GM12878 (cell line): Measurements from ENCODE around the gene CTXND1. TPM values are rescaled to one million over a fixed set of nuclear protein-coding genes. Genes with fewer than 3 reads are reported as not detected.

Experiments
- ATAC-seq: fragments of 200-7000 bp; cut with Tn5 transposase; 3 replicates; pipeline ENCODE4 v1.9.1; 2020; ENCODE audit warnings: mild to moderate bottlenecking, moderate library complexity
- BruUV-seq: library from RNA; stranded (reverse); fragments of 400-500 nt; replicated peaks from 2 replicates; lab custom pipeline; 2021; lab: Mats Ljungman, UMichigan
- CTCF ChIA-PET: fragments of 300-600 bp; sonication (Branson Sonifier 250); formaldehyde crosslinking; extraction: SDS; loops from one replicate; lab custom pipeline; 2021; ENCODE audit warnings: inconsistent platforms; lab: Yijun Ruan, JAX
- POLR2A ChIA-PET: fragments of 350-600 bp; formaldehyde crosslinking; extraction: SDS; loops from one replicate; lab custom pipeline; 2021; ENCODE audit warnings: inconsistent platforms; lab: Charles Lee
- RAD21 ChIA-PET: fragments of 300-600 bp; sonication (Branson Sonifier 250); formaldehyde crosslinking; loops from one replicate; lab custom pipeline; 2023; ENCODE audit warnings: antibody characterized with exemption; ENCODE audit not compliant: unreplicated experiment; lab: Charles Lee
- SMC1A ChIA-PET: fragments of 300-600 bp; sonication (Branson Sonifier 250); formaldehyde crosslinking; loops from one replicate; lab custom pipeline; 2023; ENCODE audit not compliant: unreplicated experiment, uncharacterized antibody; lab: Charles Lee
- DNase-seq: peaks from one replicate; pipeline ENCODE4 v3.0.0-alpha.2; 2011; ENCODE audit warnings: low read depth, low spot score
- FAIRE-seq: peaks from 3 replicates; lab custom pipeline; 2011; peaks lifted over from hg19 to GRCh38; lab: Jason Lieb, UNC
- H2AFZ ChIP-seq: 2 replicates; pipeline ENCODE4 v1.6.0; 2011; ENCODE audit warnings: low read depth, low read length, control low read depth; ENCODE audit not compliant: control insufficient read depth
- H3K27ac ChIP-seq: 2 replicates; pipeline ENCODE4 v1.5.1; 2011; ENCODE audit warnings: control low read depth; ENCODE audit not compliant: control insufficient read depth, insufficient read depth
- H3K27me3 ChIP-seq, 2 experiments: replicated peaks in 1 of 2; 2 replicates each; pipeline versions ENCODE4 v1.6.0 to v1.6.1; 2011; ENCODE audit warnings: low read length in 1 of 2; ENCODE audit not compliant: control insufficient read depth in 2 of 2, insufficient read depth in 2 of 2
- H3K36me3 ChIP-seq, 2 experiments: 2 replicates each; pipeline ENCODE4 v1.5.1; 2011; ENCODE audit warnings: low read length in 1 of 2; ENCODE audit not compliant: control insufficient read depth in 2 of 2, insufficient read depth in 2 of 2
- H3K4me1 ChIP-seq: 2 replicates; pipeline ENCODE4 v1.6.1; 2011; ENCODE audit warnings: mild to moderate bottlenecking, low read length, moderate library complexity, mixed read lengths; ENCODE audit not compliant: control insufficient read depth, insufficient read depth
- H3K4me2 ChIP-seq: 2 replicates; pipeline ENCODE4 v1.6.0; 2011; ENCODE audit warnings: control low read depth; ENCODE audit not compliant: control insufficient read depth, insufficient read depth
- H3K4me3 ChIP-seq: fragments of 200-600 bp; sonication (generic); 2 replicates; pipeline ENCODE4 v1.5.1; 2016
- H3K79me2 ChIP-seq: 2 replicates; pipeline ENCODE4 v1.6.0; 2011; ENCODE audit warnings: low read length; ENCODE audit not compliant: control insufficient read depth, insufficient read depth
- H3K9ac ChIP-seq: 2 replicates; pipeline ENCODE4 v1.8.0; 2011; ENCODE audit warnings: low read length, control low read depth, mixed read lengths; ENCODE audit not compliant: control insufficient read depth, insufficient read depth
- H3K9me3 ChIP-seq: replicated peaks from 3 replicates; pipeline ENCODE4 v1.5.1; 2011; ENCODE audit warnings: mild to moderate bottlenecking, low read length; ENCODE audit not compliant: control insufficient read depth, insufficient read depth
- H4K20me1 ChIP-seq: 2 replicates; pipeline ENCODE4 v1.6.0; 2011; ENCODE audit not compliant: control insufficient read depth, insufficient read depth
- BHLHE40 ChIP-seq, 2 experiments: fragments of 450-650 bp in 1 of 2; IDR thresholded peaks; 2 replicates each; pipeline ENCODE4 v1.6.1; 2011 to 2017; ENCODE audit warnings: low read depth in 2 of 2, borderline replicate concordance in 1 of 2, improper control_type of control experiment in 1 of 2, low read length in 1 of 2, mild to moderate bottlenecking in 1 of 2
- BRCA1 ChIP-seq: IDR thresholded peaks from 2 replicates; pipeline ENCODE4 v1.6.1; 2011; ENCODE audit warnings: low read depth, low read length, improper control_type of control experiment
- CBX3 ChIP-seq: fragments of 200-600 bp; sonication (generic); IDR thresholded peaks from 2 replicates; pipeline ENCODE4 v1.6.1; 2016; ENCODE audit warnings: low read depth, borderline replicate concordance
- HCFC1 ChIP-seq: fragments of 150-350 bp; IDR thresholded peaks from 2 replicates; pipeline ENCODE4 v1.6.1; 2014; ENCODE audit warnings: low read length
- HDGF ChIP-seq: fragments of 450-650 bp; IDR thresholded peaks from 2 replicates; pipeline ENCODE4 v1.6.1; 2016; ENCODE audit warnings: antibody characterized with exemption
- MYB ChIP-seq: fragments of 150-350 bp; IDR thresholded peaks from 2 replicates; pipeline ENCODE4 v1.6.1; 2014; ENCODE audit warnings: mild to moderate bottlenecking, low read depth, low read length, borderline replicate concordance
- RAD21 ChIP-seq: IDR thresholded peaks from 2 replicates; pipeline ENCODE4 v1.6.1; 2011; ENCODE audit warnings: mild to moderate bottlenecking, low read depth, low read length, moderate library complexity; ENCODE audit not compliant: insufficient read depth
- SMC3 ChIP-seq: IDR thresholded peaks from 2 replicates; pipeline ENCODE4 v1.6.1; 2011; ENCODE audit warnings: low read length, improper control_type of control experiment, borderline replicate concordance
- TAF1 ChIP-seq: IDR thresholded peaks from 2 replicates; pipeline ENCODE4 v1.6.1; 2011; ENCODE audit warnings: mild to moderate bottlenecking, low read depth, low read length, borderline replicate concordance
- YBX1 ChIP-seq: fragments of 450-650 bp; IDR thresholded peaks from 2 replicates; pipeline ENCODE4 v1.6.1; 2016; ENCODE audit warnings: antibody characterized with exemption
- YY1 ChIP-seq: IDR thresholded peaks from 2 replicates; pipeline ENCODE4 v1.6.1; 2011; ENCODE audit warnings: low read depth, mild to moderate bottlenecking, low read length
- ZBED1 ChIP-seq: IDR thresholded peaks from 2 replicates; pipeline ENCODE4 v1.6.1; 2016; ENCODE audit warnings: borderline replicate concordance
- WGBS: methylation state at CpG from one replicate; pipeline ENCODE4 v1.1.6; 2016; ENCODE audit warnings: low lambda C conversion rate; ENCODE audit not compliant: insufficient replicate concordance, insufficient coverage; ENCODE audit errors: missing lambda C conversion rate; 5-methylcytosine and 5-hydroxymethylcytosine counted together
- in situ Hi-C: fragments of 300-500 bp; cut with MboI; formaldehyde crosslinking; loops from 9 replicates; pipeline ENCODE4 v1.14.3; 2018; ENCODE audit warnings: mixed read lengths
- intact Hi-C: fragments of 100-400 bp; cut with micrococcal nuclease; formaldehyde crosslinking; loops from one replicate; pipeline ENCODE4 v1.14.2; 2022; ENCODE audit not compliant: unreplicated experiment
- polyA plus RNA-seq, 11 experiments: library from polyadenylated mRNA; depleted of rRNA in 4 of 11; unstranded in 6 of 11; stranded (reverse) in 5 of 11; fragments of >200 nt; fragmentation: Nextera tagmentation in 4 of 11; fragmentation: Illumina TruSeq in 1 of 11; extraction: Ambion mirVana in 4 of 11; extraction: Trizol in 1 of 11; gene quantifications; 1 replicate in 1 of 11; 2 replicates in 10 of 11; pipeline versions ENCODE4 v1.2.1 to v1.2.3, GENCODE V29; 2011 to 2016; ENCODE audit warnings: inconsistent platforms in 2 of 11, missing spikeins in 2 of 11, low read depth in 1 of 11
- total RNA-seq, 4 experiments: library from RNA; depleted of rRNA in 3 of 4; stranded (reverse); fragments of >200 nt in 3 of 4; fragmentation: Illumina TruSeq in 1 of 4; extraction: Trizol in 1 of 4; gene quantifications; 2 replicates each; pipeline versions ENCODE4 v1.2.1 to v1.2.3, GENCODE V29; 2013 to 2021
- TF ChIP-seq, protein P1 (sequence below), 3 experiments: IDR thresholded peaks in 2 of 3; conservative IDR thresholded peaks in 1 of 3; 2 replicates each; pipeline ENCODE4 v1.5.1; 2011; ENCODE audit warnings: low read depth in 3 of 3, low read length in 3 of 3, mild to moderate bottlenecking in 3 of 3, control low read depth in 2 of 3, moderate library complexity in 2 of 3, inconsistent platforms in 1 of 3, mixed read lengths in 1 of 3; ENCODE audit not compliant: control insufficient read depth in 2 of 3, insufficient read depth in 1 of 3; ENCODE audit errors: extremely low read depth in 1 of 3
- TF ChIP-seq, protein P2 (sequence below): fragments of 450-650 bp; IDR thresholded peaks from 2 replicates; pipeline ENCODE4 v1.6.1; 2016; ENCODE audit warnings: mild to moderate bottlenecking, moderate library complexity, borderline replicate concordance

CTXND1 gene
- total and polyA plus RNA-seq, 10 of the 15 experiments (the other 5 are each of a cell fraction or from before 2014, with no cell fraction given): under 0.01 to 0.03 (median 0.02) TPM; not detected in 7

DNA sequence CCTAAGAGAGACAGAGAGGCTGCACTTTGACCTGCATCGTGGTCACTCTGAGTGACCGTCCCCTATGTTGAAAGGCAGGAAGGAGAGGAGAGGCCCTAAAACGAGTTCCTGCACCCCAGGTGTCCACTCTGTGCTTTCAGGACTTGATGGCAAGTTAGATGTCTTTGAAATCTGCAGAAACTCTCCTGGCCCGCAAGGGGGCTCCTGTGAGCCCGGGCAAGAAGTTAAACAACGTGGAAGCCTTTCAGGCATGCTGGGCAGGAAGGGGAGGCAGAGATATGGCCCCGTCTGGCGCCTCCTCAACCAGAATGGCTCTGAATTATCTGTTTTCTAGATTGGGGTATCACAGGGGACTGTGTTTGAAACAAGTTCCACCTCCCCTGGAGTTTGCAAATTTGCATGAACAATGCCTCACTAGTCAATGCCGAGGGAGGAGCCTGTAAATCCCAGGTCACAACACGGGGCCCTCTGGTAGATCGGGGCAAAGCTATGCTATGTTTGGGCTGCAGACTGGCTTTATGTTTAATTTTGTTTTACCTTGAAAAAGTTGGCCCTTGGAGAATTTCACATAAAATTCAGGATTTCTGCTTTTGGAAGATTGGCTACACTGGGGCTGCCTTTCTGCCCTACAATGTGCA is 9.8 kb downstream of the CTXND1 start:
- intact Hi-C loops (loop anchor here (1.0 kb wide), 1 partner anchor 67 kb away; no protein-coding TSS in a partner anchor), in situ Hi-C loops (no loop called here)
- Histone ChIP-seq H2AFZ (no peak overlapping the region; the same call in 1 of the 2 replicates), H4K20me1 (no peaks in the 10 kb centered on the region; the same call in 1 of the 2 replicates), H3K4me1 (no peaks in the 10 kb centered on the region), H3K27me3 (no peaks in the 10 kb centered on the region; a peak in 1 of 4 replicates), H3K27ac (no peak overlapping the region), H3K79me2 (no peaks in the 10 kb centered on the region), H3K9ac (no peak overlapping the region), H3K4me2 (no peak overlapping the region), H3K4me3 (no peak overlapping the region), H3K36me3 (no peaks in the 10 kb centered on the region), H3K9me3 (no peaks in the 10 kb centered on the region)
- ATAC-seq (peak; percentile 85), DNase-seq (no peak), FAIRE-seq (no peak)
- ChIA-PET CTCF (interaction anchor here (0.9 to 2.1 kb wide), 5 partner anchors 31 to 861 kb away, joined by 3 to 5 read pairs (median 4); no protein-coding TSS in a partner anchor), SMC1A (interaction anchor here (0.9 kb wide), 1 partner anchor 59 kb away, joined by 3 read pairs; no protein-coding TSS in a partner anchor), POLR2A (interaction anchor here (0.7 kb wide), 1 partner anchor 25 kb away, joined by 3 read pairs; no protein-coding TSS in a partner anchor), RAD21 (interaction anchor here (1.1 kb wide), 1 partner anchor 65 kb away, joined by 3 read pairs; no protein-coding TSS in a partner anchor)
- no TSS peak for BruUV-seq
- WGBS: under 1% methylated on average over 11 of the region's 11 CpGs
- TF ChIP-seq HDGF (no peak), RAD21 (peak; percentile 55), BRCA1 (no peak), ZBED1 (no peak), TAF1 (no peak), MYB (no peak), BHLHE40 (IDR thresholded peaks at IDR 0.05; ENCODE audit: borderline replicate concordance in 1 of 2, low read depth in 2 of 2, low read length in 1 of 2) (no peak), SMC3 (peak; percentile 68), YY1 (0 out of 2 replicates have a peak, but pooled peaks have one; percentile 49), YBX1 (no peak), CBX3 (no peak), HCFC1 (no peak)
- TF ChIP-seq, protein P1, sequence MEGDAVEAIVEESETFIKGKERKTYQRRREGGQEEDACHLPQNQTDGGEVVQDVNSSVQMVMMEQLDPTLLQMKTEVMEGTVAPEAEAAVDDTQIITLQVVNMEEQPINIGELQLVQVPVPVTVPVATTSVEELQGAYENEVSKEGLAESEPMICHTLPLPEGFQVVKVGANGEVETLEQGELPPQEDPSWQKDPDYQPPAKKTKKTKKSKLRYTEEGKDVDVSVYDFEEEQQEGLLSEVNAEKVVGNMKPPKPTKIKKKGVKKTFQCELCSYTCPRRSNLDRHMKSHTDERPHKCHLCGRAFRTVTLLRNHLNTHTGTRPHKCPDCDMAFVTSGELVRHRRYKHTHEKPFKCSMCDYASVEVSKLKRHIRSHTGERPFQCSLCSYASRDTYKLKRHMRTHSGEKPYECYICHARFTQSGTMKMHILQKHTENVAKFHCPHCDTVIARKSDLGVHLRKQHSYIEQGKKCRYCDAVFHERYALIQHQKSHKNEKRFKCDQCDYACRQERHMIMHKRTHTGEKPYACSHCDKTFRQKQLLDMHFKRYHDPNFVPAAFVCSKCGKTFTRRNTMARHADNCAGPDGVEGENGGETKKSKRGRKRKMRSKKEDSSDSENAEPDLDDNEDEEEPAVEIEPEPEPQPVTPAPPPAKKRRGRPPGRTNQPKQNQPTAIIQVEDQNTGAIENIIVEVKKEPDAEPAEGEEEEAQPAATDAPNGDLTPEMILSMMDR (IDR thresholded peaks at IDR 0.05 in 2 of 3, conservative IDR thresholded peaks at IDR 0.05 in 1 of 3; ENCODE audit: control insufficient read depth in 2 of 3, extremely low read depth in 1 of 3, insufficient read depth in 1 of 3, low read depth in 3 of 3, low read length in 3 of 3): peak; percentile 62 to 79 (median 74)
- TF ChIP-seq, protein P2, sequence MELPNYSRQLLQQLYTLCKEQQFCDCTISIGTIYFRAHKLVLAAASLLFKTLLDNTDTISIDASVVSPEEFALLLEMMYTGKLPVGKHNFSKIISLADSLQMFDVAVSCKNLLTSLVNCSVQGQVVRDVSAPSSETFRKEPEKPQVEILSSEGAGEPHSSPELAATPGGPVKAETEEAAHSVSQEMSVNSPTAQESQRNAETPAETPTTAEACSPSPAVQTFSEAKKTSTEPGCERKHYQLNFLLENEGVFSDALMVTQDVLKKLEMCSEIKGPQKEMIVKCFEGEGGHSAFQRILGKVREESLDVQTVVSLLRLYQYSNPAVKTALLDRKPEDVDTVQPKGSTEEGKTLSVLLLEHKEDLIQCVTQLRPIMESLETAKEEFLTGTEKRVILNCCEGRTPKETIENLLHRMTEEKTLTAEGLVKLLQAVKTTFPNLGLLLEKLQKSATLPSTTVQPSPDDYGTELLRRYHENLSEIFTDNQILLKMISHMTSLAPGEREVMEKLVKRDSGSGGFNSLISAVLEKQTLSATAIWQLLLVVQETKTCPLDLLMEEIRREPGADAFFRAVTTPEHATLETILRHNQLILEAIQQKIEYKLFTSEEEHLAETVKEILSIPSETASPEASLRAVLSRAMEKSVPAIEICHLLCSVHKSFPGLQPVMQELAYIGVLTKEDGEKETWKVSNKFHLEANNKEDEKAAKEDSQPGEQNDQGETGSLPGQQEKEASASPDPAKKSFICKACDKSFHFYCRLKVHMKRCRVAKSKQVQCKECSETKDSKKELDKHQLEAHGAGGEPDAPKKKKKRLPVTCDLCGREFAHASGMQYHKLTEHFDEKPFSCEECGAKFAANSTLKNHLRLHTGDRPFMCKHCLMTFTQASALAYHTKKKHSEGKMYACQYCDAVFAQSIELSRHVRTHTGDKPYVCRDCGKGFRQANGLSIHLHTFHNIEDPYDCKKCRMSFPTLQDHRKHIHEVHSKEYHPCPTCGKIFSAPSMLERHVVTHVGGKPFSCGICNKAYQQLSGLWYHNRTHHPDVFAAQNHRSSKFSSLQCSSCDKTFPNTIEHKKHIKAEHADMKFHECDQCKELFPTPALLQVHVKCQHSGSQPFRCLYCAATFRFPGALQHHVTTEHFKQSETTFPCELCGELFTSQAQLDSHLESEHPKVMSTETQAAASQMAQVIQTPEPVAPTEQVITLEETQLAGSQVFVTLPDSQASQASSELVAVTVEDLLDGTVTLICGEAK: no peak
